GM19025 (cell line): ENCODE measurements around the gene USP17L28.
"Not testable (repeated sequence)": the region's sequence is repeated elsewhere in the genome, so short reads cannot be mapped to it uniquely, and the experiment has no call there.

Experiments used
- ATAC-seq: cut with Tn5 transposase; IDR thresholded peaks from one replicate; pipeline ENCODE4 v1.9.1; 2021; ENCODE audit warnings: mild to moderate bottlenecking, low read depth, moderate library complexity; ENCODE audit not compliant: unreplicated experiment

Gene USP17L28, protein sequence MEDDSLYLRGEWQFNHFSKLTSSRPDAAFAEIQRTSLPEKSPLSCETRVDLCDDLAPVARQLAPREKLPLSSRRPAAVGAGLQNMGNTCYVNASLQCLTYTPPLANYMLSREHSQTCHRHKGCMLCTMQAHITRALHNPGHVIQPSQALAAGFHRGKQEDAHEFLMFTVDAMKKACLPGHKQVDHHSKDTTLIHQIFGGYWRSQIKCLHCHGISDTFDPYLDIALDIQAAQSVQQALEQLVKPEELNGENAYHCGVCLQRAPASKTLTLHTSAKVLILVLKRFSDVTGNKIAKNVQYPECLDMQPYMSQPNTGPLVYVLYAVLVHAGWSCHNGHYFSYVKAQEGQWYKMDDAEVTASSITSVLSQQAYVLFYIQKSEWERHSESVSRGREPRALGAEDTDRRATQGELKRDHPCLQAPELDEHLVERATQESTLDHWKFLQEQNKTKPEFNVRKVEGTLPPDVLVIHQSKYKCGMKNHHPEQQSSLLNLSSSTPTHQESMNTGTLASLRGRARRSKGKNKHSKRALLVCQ

DNA sequence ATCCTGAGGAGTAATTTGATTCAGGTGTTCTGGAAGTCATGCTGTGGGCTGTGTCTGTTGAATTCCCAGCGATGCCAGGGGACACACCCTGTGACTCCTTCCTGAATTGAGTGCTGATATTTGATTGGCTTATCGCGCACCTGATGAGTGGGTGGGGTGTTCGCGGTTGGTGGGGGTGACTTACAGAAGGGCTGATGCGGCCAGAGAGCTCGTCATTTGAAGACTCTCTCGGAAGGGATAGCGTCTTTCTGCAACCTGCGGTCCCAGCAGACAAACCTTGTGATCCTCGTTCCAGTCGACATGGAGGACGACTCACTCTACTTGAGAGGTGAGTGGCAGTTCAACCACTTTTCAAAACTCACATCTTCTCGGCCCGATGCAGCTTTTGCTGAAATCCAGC lies at the start of gene USP17L28:
USP17L28 (plus strand) TSS at position 301 of the 400 bp plus-strand sequence; CDS start at position 301, 0 bp downstream.
- ATAC-seq = not testable (repeated sequence)

DNA sequence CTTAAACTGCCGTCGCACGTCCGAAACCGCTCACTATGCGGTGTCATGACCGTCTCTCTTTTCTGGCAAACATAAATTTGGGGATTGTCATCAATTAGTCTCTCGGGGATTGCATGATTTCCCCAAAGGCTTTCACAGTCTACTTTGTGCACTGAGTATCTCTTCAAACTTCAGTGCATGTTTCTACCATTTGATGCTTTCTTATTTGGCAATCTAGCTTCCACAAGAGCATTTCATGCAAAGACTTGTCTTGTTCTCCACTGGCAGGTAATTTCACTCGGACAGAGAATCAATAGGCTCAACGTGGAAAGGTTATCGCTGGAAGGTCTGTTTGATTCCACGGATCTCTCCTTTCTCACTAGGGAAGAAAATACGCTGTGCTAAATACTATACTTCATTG lies 24.5 kb upstream of the USP17L28 start:
- not testable (repeated sequence) for ATAC-seq

DNA sequence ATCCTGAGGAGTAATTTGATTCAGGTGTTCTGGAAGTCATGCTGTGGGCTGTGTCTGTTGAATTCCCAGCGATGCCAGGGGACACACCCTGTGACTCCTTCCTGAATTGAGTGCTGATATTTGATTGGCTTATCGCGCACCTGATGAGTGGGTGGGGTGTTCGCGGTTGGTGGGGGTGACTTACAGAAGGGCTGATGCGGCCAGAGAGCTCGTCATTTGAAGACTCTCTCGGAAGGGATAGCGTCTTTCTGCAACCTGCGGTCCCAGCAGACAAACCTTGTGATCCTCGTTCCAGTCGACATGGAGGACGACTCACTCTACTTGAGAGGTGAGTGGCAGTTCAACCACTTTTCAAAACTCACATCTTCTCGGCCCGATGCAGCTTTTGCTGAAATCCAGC lies 23.8 kb upstream of the USP17L28 start, which contains the start of gene USP17L24:
USP17L24 (plus strand) TSS at position 301 of the 400 bp plus-strand sequence; CDS start at position 301, 0 bp downstream.
- not testable (repeated sequence) for ATAC-seq

DNA sequence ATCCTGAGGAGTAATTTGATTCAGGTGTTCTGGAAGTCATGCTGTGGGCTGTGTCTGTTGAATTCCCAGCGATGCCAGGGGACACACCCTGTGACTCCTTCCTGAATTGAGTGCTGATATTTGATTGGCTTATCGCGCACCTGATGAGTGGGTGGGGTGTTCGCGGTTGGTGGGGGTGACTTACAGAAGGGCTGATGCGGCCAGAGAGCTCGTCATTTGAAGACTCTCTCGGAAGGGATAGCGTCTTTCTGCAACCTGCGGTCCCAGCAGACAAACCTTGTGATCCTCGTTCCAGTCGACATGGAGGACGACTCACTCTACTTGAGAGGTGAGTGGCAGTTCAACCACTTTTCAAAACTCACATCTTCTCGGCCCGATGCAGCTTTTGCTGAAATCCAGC lies 19.1 kb upstream of the USP17L28 start, which contains the start of gene USP17L25:
USP17L25 (plus strand) TSS at position 301 of the 400 bp plus-strand sequence; CDS start at position 301, 0 bp downstream.
- ATAC-seq = not testable (repeated sequence)

DNA sequence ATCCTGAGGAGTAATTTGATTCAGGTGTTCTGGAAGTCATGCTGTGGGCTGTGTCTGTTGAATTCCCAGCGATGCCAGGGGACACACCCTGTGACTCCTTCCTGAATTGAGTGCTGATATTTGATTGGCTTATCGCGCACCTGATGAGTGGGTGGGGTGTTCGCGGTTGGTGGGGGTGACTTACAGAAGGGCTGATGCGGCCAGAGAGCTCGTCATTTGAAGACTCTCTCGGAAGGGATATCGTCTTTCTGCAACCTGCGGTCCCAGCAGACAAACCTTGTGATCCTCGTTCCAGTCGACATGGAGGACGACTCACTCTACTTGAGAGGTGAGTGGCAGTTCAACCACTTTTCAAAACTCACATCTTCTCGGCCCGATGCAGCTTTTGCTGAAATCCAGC lies 14.3 kb upstream of the USP17L28 start, which contains the start of gene USP17L26:
USP17L26 (plus strand) TSS at position 301 of the 400 bp plus-strand sequence; CDS start at position 301, 0 bp downstream.
- ATAC-seq = not testable (repeated sequence)

DNA sequence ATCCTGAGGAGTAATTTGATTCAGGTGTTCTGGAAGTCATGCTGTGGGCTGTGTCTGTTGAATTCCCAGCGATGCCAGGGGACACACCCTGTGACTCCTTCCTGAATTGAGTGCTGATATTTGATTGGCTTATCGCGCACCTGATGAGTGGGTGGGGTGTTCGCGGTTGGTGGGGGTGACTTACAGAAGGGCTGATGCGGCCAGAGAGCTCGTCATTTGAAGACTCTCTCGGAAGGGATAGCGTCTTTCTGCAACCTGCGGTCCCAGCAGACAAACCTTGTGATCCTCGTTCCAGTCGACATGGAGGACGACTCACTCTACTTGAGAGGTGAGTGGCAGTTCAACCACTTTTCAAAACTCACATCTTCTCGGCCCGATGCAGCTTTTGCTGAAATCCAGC lies 9.6 kb upstream of the USP17L28 start, which contains the start of gene USP17L5:
USP17L5 (plus strand) TSS at position 301 of the 400 bp plus-strand sequence; CDS start at position 301, 0 bp downstream.
- not testable (repeated sequence) for ATAC-seq

DNA sequence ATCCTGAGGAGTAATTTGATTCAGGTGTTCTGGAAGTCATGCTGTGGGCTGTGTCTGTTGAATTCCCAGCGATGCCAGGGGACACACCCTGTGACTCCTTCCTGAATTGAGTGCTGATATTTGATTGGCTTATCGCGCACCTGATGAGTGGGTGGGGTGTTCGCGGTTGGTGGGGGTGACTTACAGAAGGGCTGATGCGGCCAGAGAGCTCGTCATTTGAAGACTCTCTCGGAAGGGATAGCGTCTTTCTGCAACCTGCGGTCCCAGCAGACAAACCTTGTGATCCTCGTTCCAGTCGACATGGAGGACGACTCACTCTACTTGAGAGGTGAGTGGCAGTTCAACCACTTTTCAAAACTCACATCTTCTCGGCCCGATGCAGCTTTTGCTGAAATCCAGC lies 4.8 kb upstream of the USP17L28 start, which contains the start of gene USP17L27:
USP17L27 (plus strand) TSS at position 301 of the 400 bp plus-strand sequence; CDS start at position 301, 0 bp downstream.
- not testable (repeated sequence) for ATAC-seq

DNA sequence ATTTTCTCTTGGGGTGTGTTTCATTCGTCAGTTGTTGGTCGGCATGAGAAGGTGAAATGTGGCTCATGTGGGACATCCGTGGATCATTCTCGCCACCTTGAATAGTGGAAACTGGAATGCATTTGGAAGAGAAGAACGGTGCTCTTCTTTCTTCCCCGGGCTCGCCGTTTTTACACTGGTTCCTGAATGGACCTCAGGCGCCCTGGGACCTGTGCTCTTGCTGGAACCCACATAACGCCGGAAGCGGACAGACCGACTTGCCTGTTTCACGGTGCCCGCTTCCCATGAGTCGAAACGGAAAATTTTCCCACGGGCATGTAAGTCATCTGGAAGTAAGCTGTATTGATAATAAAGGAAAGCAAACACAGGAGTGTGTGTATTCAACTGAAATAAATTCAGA lies 2.2 kb downstream of the USP17L28 start:
- not testable (repeated sequence) for ATAC-seq

DNA sequence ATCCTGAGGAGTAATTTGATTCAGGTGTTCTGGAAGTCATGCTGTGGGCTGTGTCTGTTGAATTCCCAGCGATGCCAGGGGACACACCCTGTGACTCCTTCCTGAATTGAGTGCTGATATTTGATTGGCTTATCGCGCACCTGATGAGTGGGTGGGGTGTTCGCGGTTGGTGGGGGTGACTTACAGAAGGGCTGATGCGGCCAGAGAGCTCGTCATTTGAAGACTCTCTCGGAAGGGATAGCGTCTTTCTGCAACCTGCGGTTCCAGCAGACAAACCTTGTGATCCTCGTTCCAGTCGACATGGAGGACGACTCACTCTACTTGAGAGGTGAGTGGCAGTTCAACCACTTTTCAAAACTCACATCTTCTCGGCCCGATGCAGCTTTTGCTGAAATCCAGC lies 4.6 kb downstream of the USP17L28 start, which contains the start of gene USP17L29:
USP17L29 (plus strand) TSS at position 301 of the 400 bp plus-strand sequence; CDS start at position 301, 0 bp downstream.
- ATAC-seq = not testable (repeated sequence)

DNA sequence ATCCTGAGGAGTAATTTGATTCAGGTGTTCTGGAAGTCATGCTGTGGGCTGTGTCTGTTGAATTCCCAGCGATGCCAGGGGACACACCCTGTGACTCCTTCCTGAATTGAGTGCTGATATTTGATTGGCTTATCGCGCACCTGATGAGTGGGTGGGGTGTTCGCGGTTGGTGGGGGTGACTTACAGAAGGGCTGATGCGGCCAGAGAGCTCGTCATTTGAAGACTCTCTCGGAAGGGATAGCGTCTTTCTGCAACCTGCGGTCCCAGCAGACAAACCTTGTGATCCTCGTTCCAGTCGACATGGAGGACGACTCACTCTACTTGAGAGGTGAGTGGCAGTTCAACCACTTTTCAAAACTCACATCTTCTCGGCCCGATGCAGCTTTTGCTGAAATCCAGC lies 14.1 kb downstream of the USP17L28 start, which contains the start of gene USP17L30:
USP17L30 (plus strand) TSS at position 301 of the 400 bp plus-strand sequence; CDS start at position 301, 0 bp downstream.
- not testable (repeated sequence) for ATAC-seq

DNA sequence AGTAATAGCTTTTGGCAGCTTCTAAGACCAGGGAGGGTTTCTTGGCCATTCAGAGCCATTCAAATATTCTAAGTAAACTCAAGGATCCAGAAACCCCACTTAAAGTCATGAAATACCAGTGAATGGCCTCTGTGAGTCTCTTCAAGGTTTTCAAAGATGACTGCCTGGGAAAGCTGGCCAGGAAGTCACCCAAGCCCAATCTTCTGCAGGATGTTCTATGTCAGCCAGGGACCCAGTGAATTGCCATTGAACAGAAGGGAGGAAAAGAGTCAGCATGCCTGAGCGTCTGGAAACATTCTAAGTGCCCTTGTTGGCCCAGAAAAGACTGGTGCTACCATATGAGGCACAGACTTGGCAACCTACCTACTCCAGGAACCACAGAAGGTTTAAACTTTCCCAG lies 31.2 kb downstream of the USP17L28 start:
- not testable (repeated sequence) for ATAC-seq

DNA sequence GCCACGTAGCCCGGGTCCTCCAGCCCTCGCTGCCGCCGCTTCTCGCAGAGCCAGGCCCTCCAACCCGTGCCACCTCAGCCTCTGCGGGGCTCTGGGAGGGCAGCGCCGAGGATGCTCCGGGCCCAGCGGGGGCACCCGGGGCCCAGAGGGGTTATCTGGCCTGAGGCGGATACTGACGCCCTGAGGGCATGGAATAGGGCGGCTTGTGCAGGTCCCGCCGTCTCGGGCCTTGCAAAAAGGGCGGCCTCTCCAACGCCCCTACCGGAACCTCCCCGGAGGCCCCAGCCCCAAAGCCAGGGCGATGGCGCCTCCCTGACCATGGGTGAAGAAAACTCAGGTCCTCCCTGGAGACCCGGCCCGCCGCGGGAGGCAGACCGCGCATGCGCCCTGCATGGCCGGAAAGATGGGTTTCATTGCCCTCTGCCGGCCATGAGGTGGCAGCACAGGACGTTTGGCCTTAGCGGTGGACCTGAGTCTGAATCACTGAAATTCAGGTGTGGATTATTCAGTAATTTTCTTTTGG lies 32.4 kb downstream of the USP17L28 start:
- not testable (repeated sequence) for ATAC-seq

DNA sequence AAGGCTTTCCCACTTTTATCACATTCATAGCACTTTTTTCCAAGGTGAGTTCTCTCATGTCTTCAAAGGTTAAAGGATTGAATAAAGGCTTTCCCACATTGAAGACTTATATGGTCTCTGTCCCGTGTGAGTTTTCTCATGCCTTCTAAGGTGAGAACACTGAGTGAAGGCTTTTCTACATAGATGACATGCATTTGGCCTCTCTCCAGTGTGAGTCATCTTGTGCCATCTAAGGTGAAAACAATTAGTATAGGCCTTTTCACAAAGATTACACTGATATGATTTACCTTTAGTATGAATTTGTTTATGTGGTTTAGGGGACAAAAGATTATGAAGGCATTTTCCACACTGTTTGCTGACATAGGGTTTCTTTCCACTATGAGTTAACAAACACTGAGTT lies 35.4 kb downstream of the USP17L28 start:
- no peak for ATAC-seq

DNA sequence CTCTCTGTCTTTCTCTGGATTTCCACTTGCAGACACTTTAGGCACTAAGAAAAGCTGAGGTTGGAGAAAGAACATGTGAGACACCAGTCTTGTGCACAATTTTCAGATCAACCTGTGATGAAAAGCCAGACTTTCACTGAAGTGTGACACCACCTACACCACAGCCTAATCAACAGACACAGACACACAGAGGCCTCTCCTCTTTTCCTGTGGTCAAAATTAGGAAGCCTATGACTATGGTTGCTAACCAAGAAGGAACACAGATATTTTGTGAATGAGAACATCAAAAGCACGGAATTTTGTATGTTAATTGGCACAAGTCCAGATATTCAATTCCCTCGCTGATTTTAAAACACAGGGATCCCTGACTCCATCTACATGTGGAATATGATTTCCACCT lies 40.3 kb downstream of the USP17L28 start:
- ATAC-seq = not testable (repeated sequence)
